Measurements from ENCODE around the gene COMMD3. TPM values are rescaled to one million over a fixed set of nuclear protein-coding genes. Genes with fewer than 3 reads are reported as not detected.

COMMD3 gene
- total RNA-seq, 1 experiment from 2014 or later, result 43.5 TPM

GRCh38 chr10:22345301-22346095, 29.3 kb downstream of the COMMD3 start, which contains the start of gene SPAG6:
Gene SPAG6 (plus strand): TSS chr10:22345496. CDS start chr10:22345612, 116 bp downstream.
- no peak within 1 kb of the TSS for H3K27ac ChIP-seq
- H3K79me2 ChIP-seq (ENCODE audit: low read depth), result no peaks in the 10 kb centered on the region
- no peaks in the 10 kb centered on the region for H3F3A ChIP-seq (ENCODE audit: insufficient read depth, low read depth)
- CTCF ChIA-PET, result no interaction called here
- H4K20me1 ChIP-seq (ENCODE audit: insufficient read depth), result no peaks in the 10 kb centered on the region
- no peak within 1 kb of the TSS for H2AFZ ChIP-seq
- H3K4me2 ChIP-seq, result no peak within 1 kb of the TSS
- POLR2A ChIA-PET (ENCODE audit: unreplicated experiment), result no interaction called here
- H3K9me3 ChIP-seq (ENCODE audit: insufficient read depth, low read depth), result no peaks in the 10 kb centered on the region
- intact Hi-C loops (cut with micrococcal nuclease; ENCODE audit: unreplicated experiment), result no loop called here
- no TSS peak for BruUV-seq (replicated peaks)
- TF ChIP-seq EZH2 (IDR thresholded peaks at IDR 0.05; ENCODE audit: low read depth), result no peak
- no peak for TF ChIP-seq CTCF (conservative IDR thresholded peaks at IDR 0.05)
- H3K4me3 ChIP-seq, result no peak within 1 kb of the TSS
- no peaks in the 10 kb centered on the region for H3K36me3 ChIP-seq (ENCODE audit: low read depth)
- H3K27me3 ChIP-seq (ENCODE audit: insufficient read depth, low read depth), result no peaks in the 10 kb centered on the region
- no peak for DNase-seq
- no peaks in the 10 kb centered on the region for H3K9me2 ChIP-seq (ENCODE audit: insufficient read depth)
- H3K4me1 ChIP-seq (replicated peaks; ENCODE audit: insufficient read depth), result 0 out of 2 replicates have a peak, but pooled peaks cover 6% of the 10 kb centered on the region

GRCh38 chr10:22346096-22346661, 30.0 kb downstream of the COMMD3 start:
- no peak for DNase-seq
- Histone ChIP-seq H2AFZ (no peak overlapping the region), H3F3A (ENCODE audit: insufficient read depth, low read depth) (no peaks in the 10 kb centered on the region), H3K27me3 (ENCODE audit: insufficient read depth, low read depth) (no peaks in the 10 kb centered on the region), H3K4me2 (no peak overlapping the region), H3K9me3 (ENCODE audit: insufficient read depth, low read depth) (no peaks in the 10 kb centered on the region), H3K36me3 (ENCODE audit: low read depth) (no peaks in the 10 kb centered on the region), H3K9me2 (ENCODE audit: insufficient read depth) (no peaks in the 10 kb centered on the region), H3K4me1 (replicated peaks; ENCODE audit: insufficient read depth) (0 out of 2 replicates have a peak, but pooled peaks cover 6% of the 10 kb centered on the region), H3K4me3 (no peak overlapping the region), H4K20me1 (ENCODE audit: insufficient read depth) (no peaks in the 10 kb centered on the region), H3K79me2 (ENCODE audit: low read depth) (no peaks in the 10 kb centered on the region), H3K27ac (no peak overlapping the region)
- ChIA-PET CTCF (no interaction called here), POLR2A (ENCODE audit: unreplicated experiment) (no interaction called here)
- intact Hi-C loops (cut with micrococcal nuclease; ENCODE audit: unreplicated experiment), result no loop called here
- no TSS peak for BruUV-seq (replicated peaks)
- no peak for TF ChIP-seq CTCF (conservative IDR thresholded peaks at IDR 0.05)
- TF ChIP-seq EZH2 (IDR thresholded peaks at IDR 0.05; ENCODE audit: low read depth), result no peak

GRCh38 chr10:22349755-22350154, 33.6 kb downstream of the COMMD3 start:
- no peaks in the 10 kb centered on the region for H3K27me3 ChIP-seq (ENCODE audit: insufficient read depth, low read depth)
- H3K36me3 ChIP-seq (ENCODE audit: low read depth), result no peaks in the 10 kb centered on the region
- ChIA-PET POLR2A (ENCODE audit: unreplicated experiment) (no interaction called here), CTCF (no interaction called here)
- no peaks in the 10 kb centered on the region for H3F3A ChIP-seq (ENCODE audit: insufficient read depth, low read depth)
- no peak for DNase-seq
- H2AFZ ChIP-seq, result no peak overlapping the region
- H4K20me1 ChIP-seq (ENCODE audit: insufficient read depth), result no peaks in the 10 kb centered on the region
- intact Hi-C loops (cut with micrococcal nuclease; ENCODE audit: unreplicated experiment), result no loop called here
- BruUV-seq (replicated peaks), result no TSS peak
- no peak overlapping the region for H3K27ac ChIP-seq
- H3K4me2 ChIP-seq, result no peak overlapping the region
- H3K4me3 ChIP-seq, result no peak overlapping the region
- H3K9me2 ChIP-seq (ENCODE audit: insufficient read depth), result no peaks in the 10 kb centered on the region
- no peaks in the 10 kb centered on the region for H3K79me2 ChIP-seq (ENCODE audit: low read depth)
- no peak for TF ChIP-seq CTCF (conservative IDR thresholded peaks at IDR 0.05)
- TF ChIP-seq EZH2 (IDR thresholded peaks at IDR 0.05; ENCODE audit: low read depth), result no peak
- no peaks in the 10 kb centered on the region for H3K4me1 ChIP-seq (replicated peaks; ENCODE audit: insufficient read depth)
- H3K9me3 ChIP-seq (ENCODE audit: insufficient read depth, low read depth), result no peaks in the 10 kb centered on the region

Data from PC-9 (cell line).